Neural progenitor cell (in vitro differentiated cells): Measurements from ENCODE around the gene CELSR1. TPM values are rescaled to one million over a fixed set of nuclear protein-coding genes. Genes with fewer than 3 reads are reported as not detected.

Experiments used
- DNase-seq: peaks from one replicate; pipeline ENCODE4 v3.0.0-alpha.2; 2016; ENCODE audit warnings: low spot score
- H2AFZ ChIP-seq: fragments of 200-600 bp; sonication (generic); replicated peaks from 2 replicates; pipeline ENCODE4 v1.6.1; 2016; ENCODE audit warnings: antibody characterized with exemption
- H3F3A ChIP-seq: fragments of 200-600 bp; sonication (generic); 2 replicates; pipeline ENCODE4 v1.6.1; 2016; ENCODE audit warnings: antibody characterized with exemption, low read depth
- H3K27ac ChIP-seq: fragments of 200-600 bp; sonication (generic); 2 replicates; pipeline ENCODE4 v1.5.1; 2016; ENCODE audit warnings: mild to moderate bottlenecking
- H3K27me3 ChIP-seq: fragments of 200-600 bp; sonication (generic); 2 replicates; pipeline ENCODE4 v1.6.1; 2016; ENCODE audit warnings: mild to moderate bottlenecking, moderate library complexity
- H3K36me3 ChIP-seq: fragments of 200-600 bp; sonication (generic); 2 replicates; pipeline ENCODE4 v1.5.1; 2016
- H3K4me1 ChIP-seq: fragments of 200-600 bp; sonication (generic); 2 replicates; pipeline ENCODE4 v1.6.1; 2016; ENCODE audit warnings: mixed run types
- H3K4me2 ChIP-seq: fragments of 200-600 bp; sonication (generic); 2 replicates; pipeline ENCODE4 v1.6.1; 2016
- H3K4me3 ChIP-seq: fragments of 200-600 bp; sonication (generic); 2 replicates; pipeline ENCODE4 v1.5.1; 2016
- H3K79me2 ChIP-seq: fragments of 200-600 bp; sonication (generic); 2 replicates; pipeline ENCODE4 v1.6.1; 2016; ENCODE audit warnings: low read depth
- H3K9ac ChIP-seq: fragments of 200-600 bp; sonication (generic); 2 replicates; pipeline ENCODE4 v1.6.1; 2016
- H3K9me3 ChIP-seq: fragments of 200-600 bp; sonication (generic); 2 replicates; pipeline ENCODE4 v1.5.1; 2016; ENCODE audit warnings: low read depth
- H4K20me1 ChIP-seq: fragments of 200-600 bp; sonication (generic); 2 replicates; pipeline ENCODE4 v1.6.1; 2016; ENCODE audit warnings: low read depth
- H3K27ac Mint-ChIP-seq: 3 replicates; pipeline ENCODE4 v1.8.0; 2021; ENCODE audit warnings: mixed read lengths
- H3K27me3 Mint-ChIP-seq: 2 replicates; pipeline ENCODE4 v1.8.0; 2022; ENCODE audit warnings: low read depth, mild to moderate bottlenecking, inconsistent platforms, moderate library complexity, mixed read lengths; ENCODE audit not compliant: insufficient read depth
- H3K36me3 Mint-ChIP-seq: 3 replicates; pipeline ENCODE4 v1.8.0; 2021; ENCODE audit warnings: mixed read lengths
- H3K4me1 Mint-ChIP-seq: 3 replicates; pipeline ENCODE4 v1.8.0; 2021; ENCODE audit warnings: mixed read lengths
- H3K4me3 Mint-ChIP-seq: 3 replicates; pipeline ENCODE4 v1.8.0; 2021; ENCODE audit warnings: mild to moderate bottlenecking, moderate library complexity, mixed read lengths
- H3K9me3 Mint-ChIP-seq: 3 replicates; pipeline ENCODE4 v1.8.0; 2020; ENCODE audit warnings: mixed read lengths
- EZH2 ChIP-seq: fragments of 200-600 bp; sonication (generic); IDR thresholded peaks from 2 replicates; pipeline ENCODE4 v1.6.1; 2017; ENCODE audit warnings: antibody characterized with exemption, mild to moderate bottlenecking, moderate library complexity
- EZH2phosphoT487 ChIP-seq: fragments of 200-600 bp; sonication (generic); IDR thresholded peaks from 2 replicates; pipeline ENCODE4 v1.6.1; 2017; ENCODE audit warnings: antibody characterized with exemption
- total RNA-seq: library from RNA; depleted of rRNA; stranded (reverse); fragments of >200 nt; gene quantifications from 2 replicates; pipeline ENCODE4 v1.2.3, GENCODE V29; 2015; ENCODE audit warnings: low replicate concordance
- TF ChIP-seq, protein P1 (sequence below): fragments of 200-600 bp; sonication (generic); IDR thresholded peaks from 2 replicates; pipeline ENCODE4 v1.5.1; 2017; ENCODE audit warnings: antibody characterized with exemption, mild to moderate bottlenecking

Gene CELSR1
- total RNA-seq, 1 donor from 2014 or later = 12.3 TPM

DNA sequence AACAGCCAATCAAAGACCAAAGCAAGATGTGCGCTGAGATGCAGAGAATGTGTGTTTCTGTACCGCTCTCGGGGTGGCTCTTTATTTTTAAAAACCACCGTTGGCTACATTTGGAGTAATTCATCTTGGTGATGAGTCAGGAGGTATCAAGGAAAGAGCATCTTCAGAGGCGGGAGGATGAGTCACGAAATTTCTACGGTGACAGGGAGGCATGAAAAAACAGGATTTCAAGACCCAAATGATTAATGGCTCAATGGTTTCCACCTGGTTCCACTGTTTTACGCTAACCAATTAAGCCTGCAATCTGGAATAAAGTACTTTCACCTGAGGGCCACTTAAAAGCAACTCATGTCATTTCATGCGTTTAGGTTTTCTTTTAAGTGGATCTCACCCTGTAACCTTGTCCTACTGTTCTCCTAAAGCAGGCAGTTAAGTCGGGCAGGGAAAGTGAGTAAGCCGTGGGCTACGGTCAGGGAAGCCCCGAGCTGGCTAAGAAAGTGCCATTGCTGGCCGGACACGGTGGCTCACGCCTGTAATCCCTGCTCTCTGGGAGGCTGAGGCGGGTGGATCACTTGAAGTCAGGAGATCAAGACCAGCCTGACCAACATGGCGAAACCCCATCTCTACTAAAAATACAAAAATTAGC is 74.6 kb downstream of the CELSR1 start:
- H3K4me1 ChIP-seq = no peaks in the 10 kb centered on the region
- H3K79me2 ChIP-seq = no peaks in the 10 kb centered on the region
- peaks cover 6% of the 10 kb centered on the region for H4K20me1 ChIP-seq
- H3K27me3 Mint-ChIP-seq = peaks cover 4% of the 10 kb centered on the region
- no peak overlapping the region for H2AFZ ChIP-seq
- no peaks in the 10 kb centered on the region for H3K9me3 Mint-ChIP-seq
- no peak overlapping the region for H3K4me3 Mint-ChIP-seq
- no peaks in the 10 kb centered on the region for H3K36me3 ChIP-seq
- no peak for DNase-seq
- peaks cover 21% of the 10 kb centered on the region for H3K4me1 Mint-ChIP-seq
- TF ChIP-seq EZH2 (no peak), EZH2phosphoT487 (no peak)
- TF ChIP-seq, protein P1, sequence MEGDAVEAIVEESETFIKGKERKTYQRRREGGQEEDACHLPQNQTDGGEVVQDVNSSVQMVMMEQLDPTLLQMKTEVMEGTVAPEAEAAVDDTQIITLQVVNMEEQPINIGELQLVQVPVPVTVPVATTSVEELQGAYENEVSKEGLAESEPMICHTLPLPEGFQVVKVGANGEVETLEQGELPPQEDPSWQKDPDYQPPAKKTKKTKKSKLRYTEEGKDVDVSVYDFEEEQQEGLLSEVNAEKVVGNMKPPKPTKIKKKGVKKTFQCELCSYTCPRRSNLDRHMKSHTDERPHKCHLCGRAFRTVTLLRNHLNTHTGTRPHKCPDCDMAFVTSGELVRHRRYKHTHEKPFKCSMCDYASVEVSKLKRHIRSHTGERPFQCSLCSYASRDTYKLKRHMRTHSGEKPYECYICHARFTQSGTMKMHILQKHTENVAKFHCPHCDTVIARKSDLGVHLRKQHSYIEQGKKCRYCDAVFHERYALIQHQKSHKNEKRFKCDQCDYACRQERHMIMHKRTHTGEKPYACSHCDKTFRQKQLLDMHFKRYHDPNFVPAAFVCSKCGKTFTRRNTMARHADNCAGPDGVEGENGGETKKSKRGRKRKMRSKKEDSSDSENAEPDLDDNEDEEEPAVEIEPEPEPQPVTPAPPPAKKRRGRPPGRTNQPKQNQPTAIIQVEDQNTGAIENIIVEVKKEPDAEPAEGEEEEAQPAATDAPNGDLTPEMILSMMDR = no peak
- no peak overlapping the region for H3K9ac ChIP-seq
- H3F3A ChIP-seq = no peaks in the 10 kb centered on the region
- no peak overlapping the region for H3K4me2 ChIP-seq
- peak overlapping the region; percentile 25 for H3K27ac Mint-ChIP-seq
- H3K9me3 ChIP-seq = no peaks in the 10 kb centered on the region
- H3K4me3 ChIP-seq = no peak overlapping the region
- peaks cover 20% of the 10 kb centered on the region for H3K36me3 Mint-ChIP-seq
- no peak overlapping the region for H3K27ac ChIP-seq
- H3K27me3 ChIP-seq = no peaks in the 10 kb centered on the region

GRCh38 chr22:46461566-46462180 is 75.7 kb downstream of the CELSR1 start:
- Mint-ChIP-seq H3K9me3 (no peaks in the 10 kb centered on the region), H3K27me3 (peaks cover 4% of the 10 kb centered on the region), H3K4me3 (no peak overlapping the region), H3K36me3 (peaks cover 23% of the 10 kb centered on the region), H3K27ac (no peak overlapping the region), H3K4me1 (peaks cover 29% of the 10 kb centered on the region)
- Histone ChIP-seq H4K20me1 (peaks cover 6% of the 10 kb centered on the region), H3K4me3 (no peak overlapping the region), H3K36me3 (no peaks in the 10 kb centered on the region), H3K4me1 (no peaks in the 10 kb centered on the region), H3K4me2 (no peak overlapping the region), H2AFZ (no peak overlapping the region), H3K79me2 (no peaks in the 10 kb centered on the region), H3K9ac (no peak overlapping the region), H3K27me3 (no peaks in the 10 kb centered on the region), H3K27ac (no peak overlapping the region), H3F3A (no peaks in the 10 kb centered on the region), H3K9me3 (no peaks in the 10 kb centered on the region)
- DNase-seq = no peak
- no peak for TF ChIP-seq EZH2
- TF ChIP-seq, protein P1 = no peak
- TF ChIP-seq EZH2phosphoT487 = no peak

DNA sequence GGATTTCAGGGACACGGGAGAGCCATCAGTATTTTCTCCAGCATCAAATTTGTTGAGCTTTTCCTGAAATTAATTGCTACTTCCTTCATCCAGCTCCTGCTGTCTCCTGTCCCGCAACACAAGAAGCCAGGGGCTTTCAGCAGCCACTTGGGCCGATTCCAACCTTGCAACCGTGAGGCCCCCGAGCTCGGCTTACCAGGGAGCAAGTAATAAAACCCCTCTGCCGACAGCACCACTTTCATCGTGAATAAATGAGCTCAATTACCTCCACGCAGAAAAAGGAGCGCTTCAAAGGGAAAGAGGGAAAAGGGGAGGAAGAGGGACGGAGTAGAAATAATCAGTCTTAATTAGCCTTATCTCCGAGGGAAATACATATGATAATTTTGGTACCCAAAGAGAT is 76.6 kb downstream of the CELSR1 start:
- no peak overlapping the region for H2AFZ ChIP-seq
- Mint-ChIP-seq H3K9me3 (no peaks in the 10 kb centered on the region), H3K27me3 (peaks cover 4% of the 10 kb centered on the region), H3K36me3 (peaks cover 26% of the 10 kb centered on the region), H3K4me3 (no peak overlapping the region), H3K27ac (no peak overlapping the region), H3K4me1 (peaks cover 32% of the 10 kb centered on the region)
- no peaks in the 10 kb centered on the region for H3K79me2 ChIP-seq
- H3K27me3 ChIP-seq = no peaks in the 10 kb centered on the region
- no peaks in the 10 kb centered on the region for H3K4me1 ChIP-seq
- H3K4me2 ChIP-seq = no peak overlapping the region
- H3F3A ChIP-seq = no peaks in the 10 kb centered on the region
- no peaks in the 10 kb centered on the region for H3K36me3 ChIP-seq
- H3K4me3 ChIP-seq = no peak overlapping the region
- no peak for DNase-seq
- no peak overlapping the region for H3K27ac ChIP-seq
- no peak overlapping the region for H3K9ac ChIP-seq
- H3K9me3 ChIP-seq = no peaks in the 10 kb centered on the region
- TF ChIP-seq EZH2 (no peak), EZH2phosphoT487 (no peak)
- TF ChIP-seq, protein P1 = no peak
- peaks cover 6% of the 10 kb centered on the region for H4K20me1 ChIP-seq
